ENCODE measurements around the gene TAS2R13.

Gene TAS2R13, protein sequence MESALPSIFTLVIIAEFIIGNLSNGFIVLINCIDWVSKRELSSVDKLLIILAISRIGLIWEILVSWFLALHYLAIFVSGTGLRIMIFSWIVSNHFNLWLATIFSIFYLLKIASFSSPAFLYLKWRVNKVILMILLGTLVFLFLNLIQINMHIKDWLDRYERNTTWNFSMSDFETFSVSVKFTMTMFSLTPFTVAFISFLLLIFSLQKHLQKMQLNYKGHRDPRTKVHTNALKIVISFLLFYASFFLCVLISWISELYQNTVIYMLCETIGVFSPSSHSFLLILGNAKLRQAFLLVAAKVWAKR

DNA sequence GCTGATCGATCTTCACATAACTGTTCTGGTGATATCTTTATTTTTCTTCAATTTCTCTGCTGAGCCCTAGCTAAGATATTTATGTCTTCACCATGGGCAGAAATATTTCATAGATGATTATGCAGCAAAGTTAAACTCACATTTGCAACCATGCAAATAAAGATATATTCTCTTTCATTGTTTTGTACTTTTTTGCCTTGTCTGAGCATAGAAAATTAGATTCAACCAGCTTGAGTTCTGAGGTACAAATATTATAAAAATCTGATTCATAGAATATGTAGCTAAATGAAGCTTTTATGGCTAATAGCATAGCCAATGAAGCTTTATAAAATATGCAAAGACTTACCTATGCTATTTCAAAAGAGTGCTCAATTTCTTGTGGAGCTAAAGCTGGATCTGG, at the start of gene TAS2R13:
Gene TAS2R13 (minus strand): TSS at position 101 of the 400 bp plus-strand sequence. CDS start 264 bp downstream, outside the sequence.
- no peak for DNase-seq

DNA sequence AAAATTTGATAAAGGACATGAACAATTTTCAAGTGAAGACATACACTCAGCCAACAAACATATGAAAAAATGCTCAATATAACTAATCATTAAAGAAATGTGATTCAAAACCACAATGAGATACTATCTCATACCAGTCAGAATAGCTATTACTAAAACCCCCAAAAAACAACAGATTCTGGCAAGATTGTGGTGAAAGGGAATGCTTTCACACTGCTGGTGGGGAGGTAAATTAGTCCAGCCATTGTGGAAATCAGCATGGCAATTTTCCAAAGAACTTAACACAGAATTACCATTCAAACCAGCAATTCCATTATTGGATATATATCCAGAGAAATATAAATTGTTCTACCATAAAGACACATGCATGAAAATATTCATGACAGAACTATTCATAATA, 48.4 kb upstream of the TAS2R13 start:
- DNase-seq, result no peak

DNA sequence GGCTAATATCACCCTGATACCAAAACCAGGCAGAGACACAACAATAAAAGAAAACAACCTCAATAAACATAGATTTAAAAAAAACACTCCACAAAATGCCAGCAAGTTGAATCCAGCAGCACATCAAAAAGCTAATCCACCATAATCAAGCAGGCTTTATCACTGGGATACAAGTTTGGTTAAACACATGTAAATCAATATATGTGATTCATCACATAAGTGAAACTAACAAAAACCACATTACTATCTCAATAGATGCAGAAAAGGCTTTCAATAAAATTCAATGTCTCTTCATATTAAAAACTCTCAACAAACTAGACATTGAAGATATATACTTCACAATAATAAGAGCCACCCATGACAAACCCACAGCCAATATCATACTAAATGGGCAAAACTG, 46.7 kb upstream of the TAS2R13 start:
- DNase-seq, result no peak

DNA sequence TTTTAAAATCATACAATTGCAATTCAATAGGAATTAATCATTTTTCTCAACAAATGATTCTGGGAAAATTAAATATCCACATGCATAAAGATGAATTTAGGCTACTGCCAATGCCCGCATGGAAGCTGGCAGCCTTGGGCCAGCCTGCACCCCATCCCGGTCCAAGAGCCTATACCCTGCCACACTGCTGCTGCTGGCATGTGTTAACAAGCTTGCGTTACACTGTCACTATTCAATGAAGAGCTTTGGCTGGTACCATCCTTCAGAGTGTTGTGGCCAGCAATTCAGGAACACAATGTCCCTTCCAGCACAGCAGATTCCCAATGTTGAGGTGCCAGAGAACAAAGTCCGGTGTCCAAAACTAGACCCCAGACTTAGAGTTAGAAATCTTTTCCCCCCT, 43.3 kb upstream of the TAS2R13 start:
- no peak for DNase-seq

DNA sequence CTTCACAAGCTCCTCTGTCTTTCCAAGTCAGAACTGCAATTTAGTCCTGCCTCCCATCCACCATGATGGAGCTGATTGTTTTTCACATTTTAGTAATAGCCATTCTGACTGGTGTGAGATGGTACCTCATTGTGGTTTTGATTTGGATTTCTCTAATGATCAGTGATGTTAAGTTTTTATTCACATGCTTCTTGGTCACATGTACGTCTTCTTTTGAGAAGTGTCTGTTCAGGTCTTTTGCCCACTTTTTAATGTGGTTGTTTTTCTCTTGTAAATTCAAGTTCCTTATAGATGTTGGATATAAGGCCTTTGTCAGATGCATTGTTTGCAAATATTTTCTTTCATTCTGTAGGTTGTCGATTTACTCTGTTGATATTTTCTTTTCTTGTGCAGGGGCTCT, 33.8 kb upstream of the TAS2R13 start:
- DNase-seq, result no peak

DNA sequence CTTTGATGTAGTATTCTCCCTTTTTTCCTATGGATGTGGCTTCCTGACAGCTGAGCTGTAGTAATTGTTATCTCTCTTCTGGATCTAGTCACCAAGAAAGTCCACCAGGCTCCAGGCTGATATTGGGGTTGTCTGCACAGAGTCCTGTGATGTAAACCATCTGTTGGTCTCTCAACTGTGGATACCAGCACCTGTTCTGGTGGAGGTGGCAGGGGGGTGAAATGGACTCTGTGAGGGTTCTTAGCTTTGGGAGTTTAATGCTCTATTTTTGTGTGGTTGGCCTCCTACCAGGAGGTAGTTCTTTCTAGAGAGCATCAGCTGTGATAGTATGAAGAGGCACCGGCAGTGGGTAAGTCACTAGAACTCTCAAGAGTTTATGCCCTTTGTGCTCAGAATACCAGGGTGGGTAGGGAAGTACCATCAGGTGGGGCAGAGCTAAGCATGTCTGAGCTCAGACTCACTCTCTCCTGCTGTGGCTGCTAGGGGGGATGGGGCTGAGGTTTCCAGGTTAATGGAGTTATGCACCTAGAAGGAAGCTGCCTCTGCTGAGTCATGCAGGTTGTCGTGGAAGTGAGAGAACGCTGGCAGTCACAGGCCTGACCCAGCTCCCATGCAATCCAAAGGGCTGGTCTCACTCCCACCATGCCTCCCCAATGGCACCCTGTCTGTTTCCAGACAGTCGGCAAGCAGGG, 32.7 kb upstream of the TAS2R13 start:
- DNase-seq, result no peak

DNA sequence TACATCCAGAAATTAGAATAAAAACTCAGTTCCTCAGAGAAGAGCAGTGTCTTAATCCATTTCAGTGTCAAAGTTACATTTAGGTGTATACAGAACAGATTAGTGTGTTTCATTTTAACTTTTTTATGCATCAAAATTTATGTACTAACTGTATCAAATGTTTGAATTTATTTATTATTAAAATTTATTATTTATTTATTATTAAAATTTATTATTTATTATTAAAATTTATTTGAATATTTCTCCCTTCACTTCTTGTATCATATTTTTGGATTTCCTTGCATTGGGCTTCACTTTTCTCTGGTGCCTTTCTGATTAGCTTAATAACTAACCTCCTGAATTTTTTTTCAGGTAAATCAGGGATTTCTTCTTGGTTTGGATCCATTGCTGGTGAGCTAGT, 32.0 kb upstream of the TAS2R13 start:
- no peak for DNase-seq

DNA sequence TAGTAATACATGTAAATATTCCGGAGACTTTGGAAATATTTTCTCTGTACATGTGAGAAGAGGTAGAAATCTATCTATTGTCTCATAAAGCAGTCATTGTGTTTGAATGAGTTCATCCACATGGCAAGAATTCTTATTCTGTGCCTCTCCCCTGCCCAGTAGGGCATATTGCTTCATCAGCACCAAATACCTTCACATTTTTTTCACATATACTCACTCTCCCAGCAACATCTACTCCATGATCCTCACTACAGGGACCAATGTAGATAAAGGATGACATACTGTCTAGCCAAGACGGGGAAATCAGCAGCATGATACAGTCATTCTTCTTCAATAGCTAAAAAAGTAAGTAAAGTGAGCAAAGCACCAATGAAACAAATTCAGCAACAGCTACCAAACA, 31.0 kb upstream of the TAS2R13 start:
- DNase-seq, result no peak

DNA sequence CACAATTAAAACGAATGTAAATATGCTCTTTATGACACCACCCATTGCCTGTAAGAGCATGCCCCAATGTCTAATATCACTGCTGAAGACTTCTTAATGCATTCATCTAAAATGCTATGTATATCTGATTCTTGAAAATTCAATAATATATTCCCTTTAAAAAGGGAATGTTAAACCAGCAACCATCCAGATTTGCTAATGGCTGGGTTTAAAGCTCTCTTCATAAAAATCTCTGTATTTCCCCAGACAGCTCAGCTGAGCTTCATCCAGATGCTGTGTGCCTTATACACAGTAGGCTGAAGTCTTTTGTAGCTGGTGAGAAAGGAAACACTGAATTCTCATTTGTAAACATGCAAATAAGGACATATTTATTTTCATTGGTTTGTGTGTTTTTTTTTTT, 29.8 kb upstream of the TAS2R13 start, which contains the start of gene TAS2R14:
Gene TAS2R14 (minus strand): TSS at position 101 of the 400 bp plus-strand sequence. CDS start 56 bp downstream, at position 45.
- DNase-seq, result no peak

DNA sequence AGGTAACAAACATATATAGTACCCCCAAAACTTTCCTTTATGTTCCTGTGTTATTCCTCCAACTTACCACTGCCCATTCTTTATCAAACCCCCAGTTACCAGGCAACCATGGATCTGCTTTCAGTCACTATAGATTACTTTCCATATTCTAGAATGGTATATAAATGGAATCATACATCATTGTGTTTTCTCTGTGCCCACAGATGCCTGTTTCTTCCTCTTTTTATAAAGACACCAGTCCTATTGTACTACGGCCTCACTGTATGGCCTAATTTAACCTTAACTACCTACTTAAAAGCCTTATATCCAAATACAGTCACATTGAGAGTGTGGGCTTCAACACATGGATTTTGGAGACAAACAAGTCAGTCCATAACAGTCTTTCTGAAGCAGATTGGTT, 27.1 kb upstream of the TAS2R13 start:
- no peak for DNase-seq

DNA sequence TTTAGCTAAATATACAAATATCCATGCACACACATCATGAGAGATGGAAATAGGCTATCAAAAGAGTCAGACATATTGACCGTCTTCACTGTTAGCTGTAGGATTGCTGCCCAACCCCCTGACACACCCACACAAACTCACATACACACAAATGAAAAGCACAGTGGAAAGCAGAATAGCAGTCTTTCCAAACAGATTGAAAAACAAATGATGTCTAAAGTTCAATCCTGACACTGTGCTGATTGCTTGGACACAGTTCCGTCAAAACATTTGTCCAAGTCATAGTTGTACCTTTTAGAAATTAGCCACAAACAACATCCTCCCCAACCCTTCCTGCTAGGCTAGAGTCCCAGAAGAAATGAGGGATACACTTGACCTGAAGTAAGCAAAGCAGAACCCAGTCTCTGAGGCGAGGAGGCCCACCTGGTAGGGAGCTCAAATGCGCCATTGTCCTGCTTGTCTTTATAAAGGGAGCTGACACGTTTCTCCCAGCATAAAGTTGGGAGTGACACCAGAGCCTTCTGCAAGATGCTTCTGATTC, 19.5 kb upstream of the TAS2R13 start, which contains the start of gene PRH2:
Gene PRH2 (plus strand): TSS at position 491 of the 541 bp plus-strand sequence. CDS start 38 bp downstream, at position 529.
- no peak for DNase-seq

DNA sequence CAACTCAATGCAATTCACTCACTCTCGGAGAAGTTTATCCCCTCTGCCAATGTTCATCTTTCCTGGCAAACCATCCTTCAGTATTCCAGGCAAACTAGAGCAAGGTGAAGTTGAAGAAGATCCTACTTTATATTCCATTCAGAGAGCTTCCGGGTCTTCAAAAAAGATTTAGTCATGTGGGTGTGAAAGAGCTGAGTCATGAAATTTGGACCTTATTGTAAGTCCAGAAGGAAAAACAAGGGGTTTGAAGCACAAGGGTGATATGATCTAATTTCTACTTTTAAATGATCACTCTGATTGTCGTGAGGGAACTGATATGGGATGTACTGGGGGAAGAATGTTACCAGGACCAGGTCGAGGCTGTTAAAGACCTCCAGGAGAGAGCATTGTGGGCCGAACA, 16.9 kb upstream of the TAS2R13 start:
- no peak for DNase-seq

DNA sequence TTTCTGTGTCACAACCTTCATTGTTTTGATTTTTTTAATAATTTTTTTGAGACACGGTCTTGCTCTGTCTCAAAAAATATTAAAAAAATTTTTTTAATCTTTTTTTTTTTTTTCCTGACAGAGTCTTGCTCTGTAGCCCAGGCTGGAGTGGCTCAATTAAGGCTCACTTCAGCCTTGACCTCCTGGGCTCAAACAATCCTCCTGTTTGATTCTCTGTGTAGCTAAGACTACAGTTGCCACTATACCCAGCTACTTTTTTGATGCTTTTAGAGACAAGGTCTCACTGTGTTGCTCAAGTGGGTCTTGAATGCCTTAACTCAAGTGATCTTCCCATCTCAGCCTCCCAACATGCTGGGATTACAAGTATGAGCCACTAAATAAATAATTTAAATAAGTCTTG, 10.4 kb upstream of the TAS2R13 start:
- no peak for DNase-seq

DNA sequence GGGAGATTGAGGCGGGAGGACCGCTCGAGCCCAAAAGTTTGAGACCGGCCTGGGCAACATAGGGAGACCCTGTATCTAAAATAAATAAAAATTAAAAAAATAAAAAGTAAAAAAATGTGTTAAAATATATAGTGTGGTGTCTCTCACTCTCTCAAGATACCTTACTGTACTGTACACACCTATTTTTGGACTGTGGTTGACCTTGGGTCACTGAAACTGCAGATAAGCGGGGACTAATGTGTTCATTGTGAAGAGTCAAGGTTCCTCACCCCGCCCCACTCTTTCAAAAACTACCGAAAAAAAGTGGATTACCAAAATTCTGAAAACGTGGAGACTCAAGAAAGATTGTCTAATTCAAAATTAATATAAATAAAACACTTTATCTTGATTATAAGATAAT, 1.0 kb upstream of the TAS2R13 start:
- DNase-seq, result no peak

DNA sequence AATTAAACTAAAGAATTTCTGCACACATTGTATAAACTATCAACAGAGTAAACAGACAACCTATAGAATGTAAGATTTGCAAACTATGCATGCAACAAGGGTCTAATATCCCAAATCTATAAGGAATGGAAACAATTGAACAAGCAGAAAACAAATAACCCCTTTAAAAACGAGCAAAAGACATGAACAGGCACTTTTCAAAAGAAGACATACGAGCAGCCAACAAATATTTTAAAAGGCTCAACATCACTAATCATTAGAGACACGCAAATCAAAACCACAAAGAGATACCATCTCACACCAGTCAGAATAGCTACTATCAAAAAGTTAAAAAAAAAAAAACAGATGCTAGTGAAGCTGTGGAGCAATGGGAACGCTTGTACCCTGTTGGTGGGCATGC, 4.7 kb downstream of the TAS2R13 start:
- no peak for DNase-seq

DNA sequence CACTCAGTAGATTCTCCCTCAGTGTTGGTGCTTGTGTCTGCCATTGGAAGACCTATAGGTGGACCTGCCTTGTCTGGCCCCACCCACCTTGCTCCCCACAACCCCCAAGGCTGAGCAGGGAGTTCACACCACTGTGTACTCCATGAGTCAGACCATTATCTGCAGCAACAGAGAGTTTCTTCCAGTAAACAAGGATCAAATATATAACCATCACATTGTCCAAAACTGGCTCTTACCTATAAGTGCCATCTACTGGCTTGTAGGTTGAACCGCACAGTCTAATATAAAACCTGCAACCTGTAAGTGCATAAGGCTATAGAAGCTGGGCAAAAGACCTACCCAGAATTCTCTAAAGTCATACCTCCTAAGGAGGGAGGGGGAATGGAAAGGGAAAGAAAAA, 7.9 kb downstream of the TAS2R13 start:
- no peak for DNase-seq

DNA sequence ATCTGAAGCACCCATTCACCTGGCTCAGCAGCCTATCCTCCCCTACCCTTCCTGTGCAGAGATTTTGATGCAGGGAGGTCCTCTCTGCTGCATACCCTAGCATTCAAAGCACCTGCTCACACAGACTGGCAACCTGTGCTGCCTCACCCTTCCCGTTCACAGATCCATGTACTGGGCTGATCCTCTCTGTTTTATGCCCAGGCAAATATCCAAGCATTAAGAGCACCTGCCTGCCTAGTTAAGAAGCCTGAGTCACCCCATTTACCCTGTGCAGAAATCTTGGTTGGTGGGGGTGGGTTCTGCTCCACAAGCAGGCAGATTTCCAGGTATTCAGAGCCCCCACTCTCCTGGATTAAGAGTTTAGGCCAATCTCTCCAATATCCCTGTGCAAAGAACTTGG, 8.4 kb downstream of the TAS2R13 start:
- DNase-seq, result no peak

DNA sequence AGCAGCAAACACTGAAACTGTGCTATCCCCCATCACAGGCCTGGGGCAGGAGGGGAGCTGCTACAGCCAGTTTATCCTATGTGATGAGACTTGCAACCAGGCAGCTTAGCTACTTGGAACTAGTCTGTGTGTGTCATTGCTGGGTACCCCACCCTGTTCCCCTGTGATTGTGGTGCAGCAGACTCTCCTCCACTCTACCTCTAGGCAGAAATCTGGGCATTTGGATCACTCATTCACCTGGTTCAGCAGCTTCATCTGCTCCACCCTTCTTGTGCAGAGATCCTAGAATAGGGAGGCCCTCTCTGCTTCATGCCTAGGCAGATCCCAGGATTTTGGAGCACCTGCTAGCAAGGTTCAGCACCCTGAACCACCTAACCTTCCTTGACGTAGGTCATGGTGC, 8.8 kb downstream of the TAS2R13 start:
- no peak for DNase-seq

DNA sequence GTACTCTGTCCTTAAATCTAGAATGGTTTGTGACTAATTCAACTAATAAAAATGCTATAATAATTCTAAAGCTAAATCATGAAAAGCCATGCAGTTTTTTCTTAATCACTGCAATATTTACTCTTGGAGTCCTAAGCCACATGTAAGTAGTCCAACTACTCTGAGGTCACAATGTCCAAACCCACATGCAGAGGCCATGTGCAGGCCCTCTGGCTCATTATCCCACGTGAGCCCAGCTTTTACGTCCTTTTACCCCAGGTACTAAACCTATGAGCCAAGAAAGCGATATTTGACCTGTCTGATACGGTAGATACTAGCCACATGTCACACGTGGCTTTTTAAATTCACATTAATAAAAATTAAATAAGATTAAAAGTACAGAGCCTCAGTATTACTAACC, 12.5 kb downstream of the TAS2R13 start:
- no peak for DNase-seq

DNA sequence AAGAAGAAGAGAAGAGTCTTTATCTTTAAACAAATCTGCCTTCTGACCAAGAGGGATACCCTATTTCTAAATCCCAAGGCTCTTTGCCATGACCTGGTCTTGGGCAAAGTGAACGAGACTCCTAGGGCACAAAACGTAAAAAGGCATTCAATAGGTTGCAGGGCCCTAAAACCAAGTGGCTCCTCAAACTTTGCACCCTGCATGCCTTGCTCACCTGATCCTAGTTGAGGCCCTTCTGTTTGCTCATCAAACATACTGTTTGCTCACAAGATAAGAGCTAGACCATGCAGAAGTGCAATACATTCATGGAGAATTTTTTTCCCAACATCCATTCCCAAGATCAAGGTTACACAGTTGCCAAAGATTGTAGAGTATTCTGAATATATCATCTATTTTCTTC, 17.4 kb downstream of the TAS2R13 start:
- DNase-seq, result no peak

DNA sequence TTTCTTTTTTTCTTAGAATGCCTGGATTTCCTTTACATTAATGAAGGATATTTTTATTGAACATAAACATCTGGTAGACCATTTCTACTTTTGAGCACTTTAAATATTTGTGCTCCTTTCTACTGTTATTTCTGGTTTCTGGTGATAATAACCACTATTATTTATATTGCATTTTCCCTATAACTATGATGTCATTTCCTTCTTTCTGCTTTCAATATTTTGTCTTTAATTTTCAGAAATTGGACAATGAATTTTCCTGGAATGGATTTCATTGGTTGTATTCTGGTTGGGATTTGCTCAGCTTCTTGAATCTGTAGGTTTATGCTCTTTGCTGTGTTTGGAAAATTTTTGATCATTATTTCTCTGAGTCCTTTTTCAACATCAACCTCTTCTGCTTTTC, 20.1 kb downstream of the TAS2R13 start:
- no peak for DNase-seq

DNA sequence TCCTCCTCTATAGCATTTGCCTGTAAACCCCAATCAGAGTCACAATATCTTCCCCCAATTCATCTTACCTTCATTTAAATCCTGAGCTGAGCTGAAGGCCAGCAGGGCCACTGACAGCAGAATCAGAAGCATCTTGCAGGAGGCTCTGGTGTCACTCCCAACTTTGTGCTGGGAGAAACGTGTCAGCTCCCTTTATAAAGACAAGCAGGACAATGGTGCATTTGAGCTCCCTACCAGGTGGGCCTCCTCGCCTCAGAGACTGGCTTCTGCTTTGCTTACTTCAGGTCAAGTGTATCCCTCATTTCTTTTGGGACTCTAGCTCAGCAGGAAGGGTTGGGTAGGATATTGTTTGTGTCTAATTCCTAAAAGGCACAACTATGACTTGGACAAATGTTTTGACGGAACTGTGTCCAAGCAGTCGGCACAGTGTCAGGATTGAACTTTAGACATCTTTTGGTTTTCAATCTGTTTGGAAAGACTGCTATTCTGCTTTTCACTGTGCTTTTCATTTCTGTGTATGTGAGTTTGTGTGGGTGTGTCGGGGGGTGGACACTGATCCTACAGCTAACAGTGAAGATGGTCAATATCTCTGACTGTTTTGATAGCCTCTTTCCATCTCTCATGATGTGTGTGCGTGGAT, 25.2 kb downstream of the TAS2R13 start, which contains the start of gene PRH1:
Gene PRH1 (minus strand): TSS at position 170 of the 640 bp plus-strand sequence. CDS start 38 bp downstream, at position 132.
- no peak for DNase-seq

DNA sequence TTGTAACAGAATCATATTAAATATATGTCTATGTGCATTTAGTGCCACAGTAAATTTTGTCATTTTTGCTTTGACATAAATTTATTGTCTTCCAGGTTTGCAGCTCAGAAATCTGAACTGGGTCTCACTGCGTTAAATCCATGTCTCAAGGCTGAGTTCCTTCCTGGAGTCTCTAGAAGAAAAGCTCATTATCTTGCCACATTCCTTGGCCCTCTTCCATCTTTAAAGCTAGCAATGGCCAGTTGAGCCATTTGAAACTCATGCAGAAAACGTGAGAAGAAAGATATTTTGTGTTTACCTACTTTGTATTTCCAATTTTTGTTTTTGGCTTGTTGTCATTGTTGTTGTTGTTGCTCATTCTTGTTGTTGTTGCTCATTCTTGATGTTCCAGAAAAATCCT, 36.0 kb downstream of the TAS2R13 start:
- DNase-seq, result no peak

DNA sequence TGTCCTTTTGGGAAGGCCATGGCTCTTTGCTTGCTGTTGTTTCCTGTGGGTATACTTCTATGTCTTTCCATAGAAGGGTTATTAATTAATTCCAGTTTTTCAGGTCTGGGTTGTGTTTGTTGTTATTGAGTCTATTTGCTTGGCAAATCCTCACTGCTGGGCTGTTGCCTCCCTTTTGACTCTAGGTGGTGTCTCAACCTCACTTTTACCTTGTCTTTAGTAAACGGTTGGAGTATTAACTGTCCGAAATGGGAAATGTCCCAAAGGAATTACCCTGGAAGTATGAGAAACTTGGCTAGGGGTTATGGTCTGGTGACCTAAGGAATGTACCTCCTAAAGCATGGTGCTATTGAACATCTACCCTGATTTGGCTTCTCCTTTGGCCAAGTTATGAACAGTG, 42.0 kb downstream of the TAS2R13 start:
- no peak for DNase-seq
